Activated CD8-positive, alpha-beta T cell treated with anti-CD3 and anti-CD28 coated beads for 36 hours (primary cell): ENCODE data around the gene FKBP5. TPM values are rescaled to one million over a fixed set of nuclear protein-coding genes. Genes with fewer than 3 reads are reported as not detected.

Experiments used
- ATAC-seq: fragments of 200-7000 bp; cut with Tn5 transposase; one replicate; pipeline ENCODE4 v1.10.0; 2021; ENCODE audit warnings: mild to moderate bottlenecking, moderate library complexity
- CTCF ChIA-PET: fragments of 350-600 bp; sonication (Branson Sonifier 250); formaldehyde crosslinking; loops from one replicate; lab custom pipeline; 2021; ENCODE audit warnings: antibody characterized with exemption; lab: Charles Lee
- POLR2A ChIA-PET: fragments of 350-600 bp; sonication (Branson Sonifier 250); formaldehyde crosslinking; loops from one replicate; lab custom pipeline; 2021; ENCODE audit warnings: antibody characterized with exemption; lab: Charles Lee
- DNase-seq: peaks from one replicate; pipeline ENCODE4 v3.0.0-alpha.2; 2020
- H3K27ac Mint-ChIP-seq: one replicate; pipeline ENCODE4 v1.8.0; 2021; ENCODE audit warnings: mild to moderate bottlenecking, mixed read lengths
- H3K27me3 Mint-ChIP-seq: one replicate; pipeline ENCODE4 v1.8.0; 2021; ENCODE audit warnings: mixed read lengths
- H3K36me3 Mint-ChIP-seq: one replicate; pipeline ENCODE4 v1.8.0; 2021; ENCODE audit warnings: low read depth, mixed read lengths
- H3K4me1 Mint-ChIP-seq: one replicate; pipeline ENCODE4 v1.8.0; 2021; ENCODE audit warnings: low read depth, mixed read lengths
- H3K4me3 Mint-ChIP-seq: one replicate; pipeline ENCODE4 v1.8.0; 2021; ENCODE audit warnings: mild to moderate bottlenecking, moderate library complexity, mixed read lengths
- H3K9me3 Mint-ChIP-seq: one replicate; pipeline ENCODE4 v1.8.0; 2021; ENCODE audit warnings: mixed read lengths
- CTCF ChIP-seq: fragments of 200-600 bp; IDR thresholded peaks from one replicate; pipeline ENCODE4 v1.8.0; 2022; ENCODE audit warnings: antibody characterized with exemption, mild to moderate bottlenecking
- intact Hi-C: fragments of 100-400 bp; cut with micrococcal nuclease; formaldehyde crosslinking; loops from one replicate; pipeline ENCODE4 v1.10.0; 2022
- total RNA-seq, 2 experiments: library from RNA; stranded (reverse); gene quantifications; one replicate each; pipeline ENCODE4 v1.2.3, GENCODE V29; 2021

FKBP5 gene
- total RNA-seq, 2 experiments from 2014 or later, result 90.6 to 93.4 TPM

- ChIA-PET CTCF (interaction anchor here (0.9 to 3.1 kb wide), 3 partner anchors 23 to 71 kb away, joined by 3 to 34 read pairs (median 4); partner anchors contain the start of gene ARMC12), POLR2A (no interaction called here)
- no peak overlapping the region for H3K27ac Mint-ChIP-seq
- peaks cover 24% of the 10 kb centered on the region for H3K4me1 Mint-ChIP-seq
- no peak overlapping the region for H3K4me3 Mint-ChIP-seq
- no peak for TF ChIP-seq CTCF
- H3K9me3 Mint-ChIP-seq, result no peaks in the 10 kb centered on the region
- peak; percentile 23 for ATAC-seq
- H3K36me3 Mint-ChIP-seq, result peaks cover 4% of the 10 kb centered on the region
- DNase-seq, result no peak
- no peaks in the 10 kb centered on the region for H3K27me3 Mint-ChIP-seq
- intact Hi-C loops, result loop anchor here (5.0 kb wide), 2 partner anchors 62 to 63 kb away; no protein-coding TSS in a partner anchor
Measured at GRCh38 chr6:35664945-35665344, 23.8 kb downstream of the FKBP5 start.

DNA sequence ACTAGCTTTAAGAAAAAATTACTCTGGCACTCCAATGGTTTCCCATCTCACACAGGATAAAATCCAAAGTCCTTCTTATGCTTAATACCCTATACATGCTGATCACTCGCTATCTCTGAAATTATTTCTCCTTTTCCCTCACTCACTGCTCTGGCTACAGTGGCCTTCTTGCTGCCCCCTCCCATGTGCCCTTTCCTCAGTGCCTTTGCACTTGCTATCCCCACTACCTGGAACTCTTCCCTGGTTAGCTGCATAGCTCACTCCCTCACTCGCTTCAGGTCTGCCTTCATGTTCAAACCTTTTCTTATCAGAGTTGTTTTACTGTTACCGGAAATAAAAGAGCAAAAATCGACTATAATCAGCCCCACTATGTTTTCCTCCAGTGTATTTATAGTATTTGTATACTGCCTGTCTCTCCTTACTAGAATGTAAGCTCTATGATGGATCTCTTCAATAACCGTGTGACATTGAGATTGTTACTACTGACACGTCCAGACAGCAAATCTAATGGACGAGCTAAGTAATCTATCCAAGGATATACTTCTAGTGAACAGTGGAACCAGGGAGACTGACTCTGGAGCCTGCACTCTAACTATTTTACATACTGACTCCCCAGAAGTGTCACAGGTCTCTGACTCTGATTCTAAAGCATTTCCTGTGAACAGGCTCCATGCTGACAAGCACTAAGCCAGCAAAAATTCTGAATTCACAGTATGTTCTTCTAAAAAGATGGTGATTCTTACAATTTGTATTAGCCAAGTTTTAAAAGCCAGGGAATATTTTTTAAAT, 25.1 kb downstream of the FKBP5 start:
- Mint-ChIP-seq H3K27me3 (no peaks in the 10 kb centered on the region), H3K27ac (no peak overlapping the region), H3K4me1 (peaks cover 16% of the 10 kb centered on the region), H3K9me3 (no peaks in the 10 kb centered on the region), H3K36me3 (peaks cover 3% of the 10 kb centered on the region), H3K4me3 (no peak overlapping the region)
- CTCF ChIA-PET, result interaction anchor here (0.7 to 3.1 kb wide), 13 partner anchors 15 to 141 kb away, joined by 3 to 34 read pairs (median 4); partner anchors contain the start of gene ARMC12
- DNase-seq (no peak), ATAC-seq (peak; percentile 60)
- POLR2A ChIA-PET, result interaction anchor here (1.0 to 2.3 kb wide), 4 partner anchors 14 to 68 kb away, joined by 5 to 9 read pairs (median 8); no protein-coding TSS in a partner anchor
- intact Hi-C loops, result no loop called here
- TF ChIP-seq CTCF, result no peak

GRCh38 chr6:35662999-35663398, 25.7 kb downstream of the FKBP5 start:
- ATAC-seq (peak; percentile 15), DNase-seq (no peak)
- Mint-ChIP-seq H3K27ac (no peak overlapping the region), H3K36me3 (peaks cover under 1% of the 10 kb centered on the region), H3K9me3 (no peaks in the 10 kb centered on the region), H3K4me1 (peaks cover 11% of the 10 kb centered on the region), H3K4me3 (no peak overlapping the region), H3K27me3 (no peaks in the 10 kb centered on the region)
- ChIA-PET CTCF (interaction anchor here (0.7 to 3.1 kb wide), 17 partner anchors 10 to 141 kb away, joined by 3 to 34 read pairs (median 4); partner anchors contain the start of gene ARMC12), POLR2A (interaction anchor here (1.8 to 2.3 kb wide), 3 partner anchors 13 to 69 kb away, joined by 8 to 9 read pairs (median 9); no protein-coding TSS in a partner anchor)
- intact Hi-C loops, result no loop called here
- TF ChIP-seq CTCF, result no peak

- H3K4me3 Mint-ChIP-seq, result no peak overlapping the region
- peaks cover 24% of the 10 kb centered on the region for H3K36me3 Mint-ChIP-seq
- TF ChIP-seq CTCF, result no peak
- H3K27ac Mint-ChIP-seq, result no peak overlapping the region
- ChIA-PET CTCF (interaction anchor here (0.7 to 1.9 kb wide), 4 partner anchors 12 to 56 kb away, joined by 3 to 5 read pairs (median 4); no protein-coding TSS in a partner anchor), POLR2A (interaction anchor here (1.0 kb wide), 1 partner anchor 9 kb away, joined by 3 read pairs; no protein-coding TSS in a partner anchor)
- H3K27me3 Mint-ChIP-seq, result no peaks in the 10 kb centered on the region
- no peak for DNase-seq
- no peak for ATAC-seq
- H3K4me1 Mint-ChIP-seq, result peaks cover 23% of the 10 kb centered on the region
- H3K9me3 Mint-ChIP-seq, result peaks cover 1% of the 10 kb centered on the region
- intact Hi-C loops, result no loop called here
Measured at GRCh38 chr6:35654883-35655282, 33.8 kb downstream of the FKBP5 start.
